CD4-positive, CD25-positive, alpha-beta regulatory T cell (primary cell): ENCODE measurements around the gene EXOG. TPM values are rescaled to one million over a fixed set of nuclear protein-coding genes. Genes with fewer than 3 reads are reported as not detected.
A peak's percentile ranks its signal among the peaks of the same experiment; 100 is the strongest.

Experiments used
- ATAC-seq, 2 donors: fragments of 150-1000 bp; cut with Tn5 transposase; one replicate each; pipeline ENCODE4 v1.10.0; 2021; ENCODE audit warnings: low read depth in 2 of 2, moderate number of reproducible peaks in 2 of 2, moderate library complexity in 1 of 2
- DNase-seq, 3 donors: peaks; one replicate each; pipeline versions ENCODE4 v3.0.0 to v3.0.0-alpha.2; 2012 to 2022; ENCODE audit warnings: mixed read lengths in 1 of 3
- H3K27ac ChIP-seq: one replicate; pipeline ENCODE4 v1.7.0; 2013; ENCODE audit warnings: mild to moderate bottlenecking, low read length; ENCODE audit not compliant: insufficient read depth, poor library complexity, severe bottlenecking
- H3K27me3 ChIP-seq: one replicate; pipeline ENCODE4 v1.7.0; 2013; ENCODE audit warnings: low read length; ENCODE audit not compliant: control insufficient read depth, insufficient read depth
- H3K36me3 ChIP-seq: one replicate; pipeline ENCODE4 v1.7.0; 2013; ENCODE audit warnings: mild to moderate bottlenecking, low read length, moderate library complexity; ENCODE audit not compliant: control insufficient read depth, insufficient read depth
- H3K4me1 ChIP-seq: 2 replicates; pipeline ENCODE4 v1.7.0; 2013; ENCODE audit warnings: mild to moderate bottlenecking, low read length; ENCODE audit not compliant: insufficient read depth, control insufficient read depth, poor library complexity, severe bottlenecking
- H3K4me3 ChIP-seq: one replicate; pipeline ENCODE4 v1.7.0; 2013; ENCODE audit warnings: low read depth, mild to moderate bottlenecking, low read length, moderate library complexity
- H3K9me3 ChIP-seq, 2 experiments: 1 replicate in 1 of 2; 2 replicates in 1 of 2; pipeline ENCODE4 v1.7.0; 2013; ENCODE audit warnings: low read length in 2 of 2, mild to moderate bottlenecking in 1 of 2, moderate library complexity in 1 of 2; ENCODE audit not compliant: control insufficient read depth in 2 of 2
- H3K27ac Mint-ChIP-seq, 3 donors: one replicate each; pipeline ENCODE4 v1.8.0; 2020 to 2022; ENCODE audit warnings: mild to moderate bottlenecking in 3 of 3, mixed read lengths in 3 of 3, moderate library complexity in 2 of 3
- H3K27me3 Mint-ChIP-seq: one replicate; pipeline ENCODE4 v1.8.0; 2022; ENCODE audit warnings: mild to moderate bottlenecking, mixed read lengths
- H3K36me3 Mint-ChIP-seq: one replicate; pipeline ENCODE4 v1.8.0; 2020; ENCODE audit warnings: mixed read lengths
- H3K4me1 Mint-ChIP-seq, 4 donors: one replicate each; pipeline ENCODE4 v1.8.0; 2020 to 2022; ENCODE audit warnings: mixed read lengths in 4 of 4, mild to moderate bottlenecking in 1 of 4
- H3K4me3 Mint-ChIP-seq, 4 donors: one replicate each; pipeline ENCODE4 v1.8.0; 2020 to 2022; ENCODE audit warnings: mild to moderate bottlenecking in 4 of 4, mixed read lengths in 4 of 4, moderate library complexity in 3 of 4
- H3K9me3 Mint-ChIP-seq, 7 donors: one replicate each; pipeline ENCODE4 v1.8.0; 2020 to 2022; ENCODE audit warnings: mixed read lengths in 7 of 7, mild to moderate bottlenecking in 3 of 7, moderate library complexity in 2 of 7
- polyA plus RNA-seq, 4 donors: library from polyadenylated mRNA; unstranded; fragments of 300-500 nt; fragmentation: Illumina TruSeq; gene quantifications; one replicate each; pipeline ENCODE4 v1.2.3, GENCODE V29; 2021
- total RNA-seq: library from RNA; stranded (reverse); gene quantifications from one replicate; pipeline ENCODE4 v1.2.3, GENCODE V29; 2022

Gene EXOG
- total and polyA plus RNA-seq, 5 donors from 2014 or later, result 5.9 to 26.0 (median 9.5) TPM

DNA sequence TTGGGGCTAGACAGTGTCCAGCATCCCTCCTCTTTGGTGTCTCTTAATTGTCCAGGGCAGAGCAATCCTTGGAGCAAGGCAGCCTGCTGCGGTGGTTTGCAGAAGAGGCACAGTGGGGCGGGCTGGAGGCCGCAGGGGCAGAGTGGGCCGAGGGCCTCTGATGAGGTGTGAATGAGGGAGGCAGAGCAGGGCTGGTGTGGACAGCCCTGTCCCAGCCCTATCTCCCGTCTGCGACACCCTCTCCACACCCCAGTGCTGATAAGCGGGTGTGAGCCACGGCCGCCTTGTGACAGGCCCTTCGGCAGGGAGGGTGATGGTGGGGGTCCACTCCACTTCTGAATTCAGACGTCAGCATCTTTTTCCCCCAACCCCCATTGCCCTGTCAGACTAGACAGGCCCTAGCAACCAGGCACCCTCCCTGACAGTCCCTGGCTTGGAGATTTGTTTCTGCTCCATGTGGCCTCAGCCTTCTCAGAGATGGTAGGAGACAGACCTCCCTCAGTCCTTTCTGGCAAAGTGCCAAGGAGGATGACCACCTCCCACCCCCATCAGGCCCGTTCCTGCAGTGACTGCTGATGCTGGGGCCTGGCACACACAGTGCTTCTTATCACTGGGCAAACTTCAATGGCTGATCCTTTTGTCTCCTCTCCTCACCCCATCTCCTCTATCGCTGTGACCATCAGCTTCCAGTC lies 37.3 kb downstream of the EXOG start:
- Mint-ChIP-seq H3K27ac (peak overlapping the region in 1 of 3 donors; percentile 52), H3K36me3 (peaks cover 27% of the 10 kb centered on the region), H3K9me3 (no peaks in the 10 kb centered on the region)

DNA sequence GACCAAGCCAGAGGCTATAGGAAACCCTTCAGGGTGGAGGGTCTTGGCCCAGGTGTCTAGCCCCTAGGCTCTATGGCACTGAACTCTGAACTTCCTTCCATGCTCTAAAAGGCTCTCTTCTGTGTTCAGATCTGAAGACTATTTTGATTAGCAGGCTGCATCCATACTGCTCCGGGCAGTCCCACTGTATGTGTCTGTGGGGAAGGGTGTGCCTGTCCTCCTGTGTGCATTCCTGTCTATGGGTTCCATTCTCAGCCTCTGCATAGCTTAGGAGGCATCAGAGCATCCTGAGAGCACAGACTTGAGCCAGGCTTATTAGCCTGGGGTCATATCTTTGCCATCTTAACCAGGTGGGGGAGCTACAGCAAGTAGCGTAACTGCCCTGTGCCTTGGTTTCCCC lies 38.0 kb downstream of the EXOG start:
- no peaks in the 10 kb centered on the region for H3K4me1 ChIP-seq
- no peaks in the 10 kb centered on the region for H3K9me3 ChIP-seq
- H3K36me3 Mint-ChIP-seq, result peaks cover 27% of the 10 kb centered on the region
- no peaks in the 10 kb centered on the region for H3K9me3 Mint-ChIP-seq
- no peak overlapping the region for H3K4me3 ChIP-seq
- no peaks in the 10 kb centered on the region for H3K27me3 ChIP-seq
- H3K27ac ChIP-seq, result no peak overlapping the region
- peak overlapping the region in 2 of 3 donors; percentile 26 to 52 for H3K27ac Mint-ChIP-seq
- peaks cover 0 to 5% (median 1%) of the 10 kb centered on the region in 4 donors for H3K4me1 Mint-ChIP-seq
- H3K4me3 Mint-ChIP-seq, result no peak overlapping the region
- ATAC-seq (no peak), DNase-seq (no peak)
- H3K36me3 ChIP-seq, result peaks cover 3% of the 10 kb centered on the region
- no peaks in the 10 kb centered on the region for H3K27me3 Mint-ChIP-seq

More for the DNA sequence above, 37.3 kb downstream of the EXOG start:
- Mint-ChIP-seq H3K4me1 (peaks cover 0 to 5% (median 1%) of the 10 kb centered on the region in 4 donors), H3K27me3 (no peaks in the 10 kb centered on the region), H3K4me3 (no peak overlapping the region)
- Histone ChIP-seq H3K4me1 (no peaks in the 10 kb centered on the region), H3K27ac (no peak overlapping the region), H3K36me3 (peaks cover 3% of the 10 kb centered on the region), H3K27me3 (no peaks in the 10 kb centered on the region), H3K4me3 (no peak overlapping the region), H3K9me3 (no peaks in the 10 kb centered on the region)
- DNase-seq (no peak), ATAC-seq (no peak)

DNA sequence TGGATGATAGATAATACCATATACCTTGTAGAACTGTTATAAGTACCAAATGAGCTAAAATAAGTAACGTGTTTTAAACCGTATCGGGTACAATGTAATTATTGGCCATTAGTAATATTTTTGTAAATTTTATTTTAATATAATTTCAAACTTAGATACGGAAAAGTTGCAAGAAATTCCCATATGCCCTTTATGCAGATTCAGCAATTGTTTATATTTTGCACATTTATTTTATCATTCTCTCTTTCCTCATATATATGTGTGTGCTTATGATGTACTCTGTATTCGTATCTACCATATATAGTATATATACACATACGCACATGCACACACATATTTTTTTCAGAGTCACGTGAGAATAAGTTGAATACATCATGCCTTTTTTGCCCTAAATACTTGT lies 38.5 kb downstream of the EXOG start:
- no peak for ATAC-seq
- Mint-ChIP-seq H3K27ac (peak overlapping the region in 1 of 3 donors; percentile 52), H3K4me3 (no peak overlapping the region), H3K27me3 (no peaks in the 10 kb centered on the region), H3K4me1 (peaks cover 0 to 5% (median 1%) of the 10 kb centered on the region in 4 donors), H3K36me3 (peaks cover 27% of the 10 kb centered on the region), H3K9me3 (no peaks in the 10 kb centered on the region)
- H3K27me3 ChIP-seq, result no peaks in the 10 kb centered on the region
- no peaks in the 10 kb centered on the region for H3K9me3 ChIP-seq
- H3K4me3 ChIP-seq, result no peak overlapping the region
- no peak overlapping the region for H3K27ac ChIP-seq
- peaks cover 3% of the 10 kb centered on the region for H3K36me3 ChIP-seq
- DNase-seq, result no peak
- no peaks in the 10 kb centered on the region for H3K4me1 ChIP-seq

DNA sequence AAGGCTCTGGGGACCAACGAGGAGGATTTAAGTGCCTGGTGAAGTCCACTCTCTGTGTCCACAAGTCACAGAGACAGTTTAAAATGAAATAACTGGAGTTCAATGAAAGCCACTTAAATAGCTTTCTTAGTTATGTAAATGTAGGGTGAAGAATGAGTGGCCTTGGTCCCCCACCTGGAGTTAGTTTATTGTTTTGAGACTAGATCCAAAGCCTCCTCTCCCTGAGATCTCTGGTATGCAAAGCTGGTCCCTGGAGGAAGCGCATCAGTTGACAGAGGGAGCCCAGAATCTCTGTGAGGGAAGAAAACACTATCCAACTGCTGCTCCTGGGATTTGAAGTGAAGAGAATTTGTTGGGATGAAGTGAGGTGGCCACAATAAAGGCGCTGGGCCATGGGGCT lies 40.5 kb downstream of the EXOG start:
- no peak overlapping the region for H3K27ac Mint-ChIP-seq
- ATAC-seq (no peak), DNase-seq (no peak)
- H3K36me3 Mint-ChIP-seq, result peaks cover 22% of the 10 kb centered on the region
- no peaks in the 10 kb centered on the region for H3K27me3 Mint-ChIP-seq
- H3K4me3 ChIP-seq, result no peak overlapping the region
- H3K36me3 ChIP-seq, result peaks cover 3% of the 10 kb centered on the region
- H3K4me1 ChIP-seq, result no peaks in the 10 kb centered on the region
- H3K4me3 Mint-ChIP-seq, result no peak overlapping the region
- H3K27ac ChIP-seq, result no peak overlapping the region
- no peaks in the 10 kb centered on the region for H3K9me3 ChIP-seq
- H3K4me1 Mint-ChIP-seq, result peaks cover 0 to 2% (median under 1%) of the 10 kb centered on the region in 4 donors
- no peaks in the 10 kb centered on the region for H3K9me3 Mint-ChIP-seq
- H3K27me3 ChIP-seq, result no peaks in the 10 kb centered on the region

DNA sequence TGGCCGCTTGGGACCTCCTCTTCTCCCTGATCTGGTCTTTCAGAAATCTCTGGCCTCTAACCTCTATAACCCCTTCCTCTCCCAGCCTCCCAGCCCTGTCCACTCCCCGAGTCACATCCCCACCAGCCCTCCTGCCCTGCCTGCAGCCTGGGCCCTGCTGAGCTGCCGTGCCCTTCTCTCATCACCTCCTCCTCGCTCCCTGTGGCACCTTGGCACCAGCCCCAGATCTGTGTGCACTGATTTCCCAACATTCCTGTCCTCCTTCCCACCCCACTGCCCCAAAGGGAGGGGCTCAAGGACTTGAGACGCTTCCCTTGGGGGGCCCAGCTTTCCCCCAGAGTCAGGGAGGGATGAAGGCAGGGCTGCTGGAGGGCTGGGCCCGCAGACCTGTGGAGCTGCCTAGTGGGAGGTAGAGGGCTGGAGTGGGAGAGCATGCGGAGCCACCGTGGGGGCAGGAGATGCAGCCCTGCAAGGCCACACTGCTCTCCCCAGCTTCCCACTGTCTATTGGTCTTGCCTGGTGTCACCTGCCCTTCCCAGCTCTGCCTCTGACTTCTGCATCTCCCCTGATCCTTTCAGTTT lies 42.7 kb downstream of the EXOG start:
- Mint-ChIP-seq H3K27me3 (no peaks in the 10 kb centered on the region), H3K27ac (no peak overlapping the region), H3K4me1 (no peaks in the 10 kb centered on the region), H3K36me3 (peaks cover 19% of the 10 kb centered on the region), H3K9me3 (no peaks in the 10 kb centered on the region), H3K4me3 (no peak overlapping the region)
- Histone ChIP-seq H3K27ac (no peak overlapping the region), H3K4me3 (no peak overlapping the region), H3K4me1 (no peaks in the 10 kb centered on the region), H3K36me3 (peaks cover 3% of the 10 kb centered on the region), H3K9me3 (no peaks in the 10 kb centered on the region), H3K27me3 (no peaks in the 10 kb centered on the region)
- no peak for DNase-seq
- no peak for ATAC-seq

DNA sequence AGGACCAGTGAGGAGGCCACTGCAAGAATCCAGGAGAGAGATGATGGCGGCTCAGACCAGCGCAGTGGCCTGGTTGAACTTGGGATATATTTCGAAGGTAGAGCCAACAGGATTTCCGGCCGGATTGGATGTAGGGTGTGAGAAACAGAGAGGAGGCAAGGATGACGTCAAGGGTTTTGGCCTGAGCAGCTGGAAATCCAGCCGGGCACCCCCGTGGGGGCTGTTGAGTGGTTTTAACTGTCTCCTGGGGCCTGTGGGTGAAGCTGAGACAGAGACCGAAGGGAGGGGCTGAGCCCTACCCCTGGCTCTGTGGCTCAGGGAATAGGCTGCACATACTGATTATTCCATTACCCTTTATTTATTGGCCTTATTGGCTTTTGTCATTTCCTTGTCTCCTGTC lies 45.7 kb downstream of the EXOG start:
- peaks cover 0 to 1% (median 0%) of the 10 kb centered on the region in 7 donors for H3K9me3 Mint-ChIP-seq
- no peaks in the 10 kb centered on the region for H3K4me1 ChIP-seq
- H3K27me3 ChIP-seq, result no peaks in the 10 kb centered on the region
- H3K27ac Mint-ChIP-seq, result no peak overlapping the region
- peaks cover 3% of the 10 kb centered on the region for H3K36me3 ChIP-seq
- no peaks in the 10 kb centered on the region for H3K27me3 Mint-ChIP-seq
- no peak overlapping the region for H3K4me3 Mint-ChIP-seq
- DNase-seq, result no peak
- no peaks in the 10 kb centered on the region for H3K4me1 Mint-ChIP-seq
- ATAC-seq, result no peak
- H3K27ac ChIP-seq, result no peak overlapping the region
- no peaks in the 10 kb centered on the region for H3K9me3 ChIP-seq
- H3K36me3 Mint-ChIP-seq, result peaks cover 10% of the 10 kb centered on the region
- no peak overlapping the region for H3K4me3 ChIP-seq

DNA sequence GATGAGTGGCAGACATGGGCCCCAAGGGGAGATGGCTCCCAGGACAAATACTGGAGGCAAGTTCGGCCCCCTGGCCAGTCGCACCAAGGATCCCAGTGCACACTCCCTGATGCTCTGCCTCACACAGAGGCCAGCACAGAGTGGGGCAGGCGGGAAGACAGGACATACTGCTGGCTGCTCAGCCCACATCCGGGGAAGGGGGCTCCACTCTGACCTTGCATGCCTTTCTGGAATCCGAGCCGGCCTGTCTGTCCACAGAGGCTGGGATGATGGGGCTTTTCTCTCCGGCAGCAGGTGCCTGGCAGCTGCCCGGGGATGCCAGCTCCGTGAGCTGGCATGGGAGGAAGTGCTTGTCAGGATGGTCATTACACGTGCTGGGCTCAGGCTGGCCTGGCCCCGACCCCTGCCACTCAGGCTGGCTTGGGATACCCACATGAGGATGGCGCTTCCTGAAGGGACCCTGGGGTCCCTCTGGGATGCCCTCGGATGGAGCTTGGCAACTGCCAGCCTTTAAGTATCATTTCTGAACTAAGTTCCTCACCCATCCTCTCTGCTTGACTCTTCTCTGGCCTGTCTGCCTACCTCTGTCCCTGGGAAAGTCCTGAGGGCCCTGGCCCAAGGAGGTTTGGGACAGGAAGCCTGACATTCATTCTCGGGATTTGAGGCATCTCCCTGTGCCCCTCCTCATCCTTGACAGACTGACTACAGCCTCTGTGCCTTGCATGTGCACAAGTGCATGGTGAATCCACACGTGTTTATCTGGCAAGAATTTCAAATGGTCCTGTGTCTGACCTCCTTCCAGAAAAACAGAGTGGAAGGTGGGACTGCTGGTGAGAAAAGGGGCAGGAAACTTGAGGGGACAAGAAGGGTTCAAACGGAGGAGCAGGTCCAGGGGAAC lies 46.5 kb downstream of the EXOG start:
- Histone ChIP-seq H3K36me3 (no peaks in the 10 kb centered on the region), H3K27me3 (no peaks in the 10 kb centered on the region), H3K4me1 (no peaks in the 10 kb centered on the region), H3K9me3 (no peaks in the 10 kb centered on the region), H3K4me3 (no peak overlapping the region), H3K27ac (no peak overlapping the region)
- DNase-seq (no peak), ATAC-seq (no peak)
- H3K36me3 Mint-ChIP-seq, result peaks cover 10% of the 10 kb centered on the region
- no peak overlapping the region for H3K4me3 Mint-ChIP-seq
- no peaks in the 10 kb centered on the region for H3K4me1 Mint-ChIP-seq
- peaks cover 3% of the 10 kb centered on the region for H3K27me3 Mint-ChIP-seq
- H3K27ac Mint-ChIP-seq, result no peak overlapping the region
- peaks cover 0 to 1% (median 0%) of the 10 kb centered on the region in 7 donors for H3K9me3 Mint-ChIP-seq
